SIG-M5 treated with dmso at 0.1 percent for 504 hours (cell line): ENCODE measurements around the gene C14orf119.

Source experiments
- DNase-seq: peaks from one replicate; lab custom pipeline; 2025; ENCODE audit not compliant: unreplicated experiment; lab: John Stamatoyannopoulos, UW

Gene C14orf119

DNA sequence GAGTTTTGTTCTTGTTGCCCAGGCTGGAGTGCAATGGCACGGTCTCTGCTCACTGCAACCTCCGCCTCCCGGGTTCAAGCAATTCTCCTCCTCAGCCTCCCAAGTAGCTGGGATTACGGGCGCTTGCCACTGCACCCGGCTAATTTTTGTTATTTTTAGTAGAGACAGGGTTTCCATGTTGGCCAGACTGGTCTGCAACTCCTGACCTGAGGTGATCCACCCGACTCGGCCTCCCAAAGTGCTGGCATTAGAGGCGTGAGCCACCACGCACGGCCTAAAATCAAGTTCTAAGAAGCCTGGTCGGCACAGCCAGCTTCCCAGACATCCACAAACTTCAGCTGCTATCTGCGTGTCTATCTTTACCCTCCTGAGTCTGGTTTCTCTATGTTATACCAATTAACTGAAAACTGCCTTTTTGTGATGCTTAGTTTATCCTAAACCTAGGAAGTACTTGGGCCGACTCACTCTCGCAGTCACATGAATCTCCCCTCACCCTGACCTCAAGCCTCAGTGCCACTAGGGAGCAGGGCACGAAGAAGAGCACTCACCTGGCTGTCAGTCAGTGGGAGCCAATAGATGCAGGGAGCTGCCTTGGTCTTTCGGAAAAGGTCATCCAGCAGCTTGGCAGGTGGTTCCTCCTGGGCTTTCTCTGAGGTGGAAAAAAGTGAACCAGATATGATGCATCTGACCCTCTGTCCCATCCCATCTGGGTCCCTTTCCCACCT lies 34.6 kb upstream of the C14orf119 start:
- no peak for DNase-seq

DNA sequence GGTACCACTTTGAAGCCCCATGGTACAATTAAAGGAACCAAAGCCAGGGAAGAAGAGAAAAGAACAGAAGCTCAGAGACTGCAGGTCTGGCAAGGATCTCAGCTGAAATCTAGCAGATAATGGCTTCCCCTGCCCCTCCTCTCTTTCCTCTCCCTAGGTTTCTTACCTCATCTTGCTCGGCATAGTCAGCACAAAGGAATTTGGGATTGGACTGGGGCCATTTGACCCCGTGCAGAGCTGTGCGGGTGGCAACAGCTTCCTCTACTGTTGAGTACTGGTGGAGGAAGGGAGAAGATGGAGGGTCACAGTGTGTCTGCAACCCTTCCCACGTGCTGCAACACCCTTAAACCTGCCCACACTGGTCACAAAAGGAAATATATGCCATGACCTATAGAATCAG lies 33.3 kb upstream of the C14orf119 start:
- DNase-seq: no peak

DNA sequence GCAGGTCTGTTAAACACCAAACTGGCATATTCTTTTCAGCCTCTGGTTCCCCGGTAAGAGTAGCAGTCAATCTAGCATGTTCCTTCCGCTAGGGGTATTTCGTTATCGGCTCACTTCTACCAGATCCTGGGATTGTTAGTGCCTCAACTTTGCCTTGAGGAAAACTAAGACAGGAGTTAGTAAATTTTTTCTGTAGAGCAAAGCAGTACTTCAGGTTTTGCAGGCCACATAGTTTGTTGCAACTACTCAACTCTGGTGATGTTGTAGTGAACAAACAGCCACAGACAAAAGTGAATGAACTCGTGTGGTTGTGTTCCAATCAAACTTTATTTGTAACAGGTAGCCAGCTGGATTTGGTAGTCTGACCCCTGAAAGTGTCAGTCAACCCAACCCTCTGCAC lies 31.7 kb upstream of the C14orf119 start:
- no peak for DNase-seq

DNA sequence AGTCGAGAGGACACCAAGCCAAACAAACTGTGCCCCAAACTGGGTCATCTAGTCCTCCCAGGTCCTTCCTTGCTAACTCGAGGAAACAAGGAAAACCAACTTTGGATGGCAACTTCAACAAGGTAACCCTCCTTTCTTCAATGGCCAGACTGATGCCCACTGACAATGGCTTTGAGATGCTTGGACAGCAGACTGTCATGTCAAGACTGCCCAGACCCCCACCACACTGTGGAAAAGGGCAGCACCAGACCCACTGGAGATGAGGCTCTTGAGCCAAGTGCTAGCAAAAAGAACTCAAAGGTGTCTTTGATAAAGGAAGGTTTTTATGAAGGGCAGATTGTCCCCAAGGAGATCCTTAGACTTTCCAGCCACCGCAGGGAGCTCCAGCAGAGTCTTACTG lies 28.9 kb upstream of the C14orf119 start:
- no peak for DNase-seq

DNA sequence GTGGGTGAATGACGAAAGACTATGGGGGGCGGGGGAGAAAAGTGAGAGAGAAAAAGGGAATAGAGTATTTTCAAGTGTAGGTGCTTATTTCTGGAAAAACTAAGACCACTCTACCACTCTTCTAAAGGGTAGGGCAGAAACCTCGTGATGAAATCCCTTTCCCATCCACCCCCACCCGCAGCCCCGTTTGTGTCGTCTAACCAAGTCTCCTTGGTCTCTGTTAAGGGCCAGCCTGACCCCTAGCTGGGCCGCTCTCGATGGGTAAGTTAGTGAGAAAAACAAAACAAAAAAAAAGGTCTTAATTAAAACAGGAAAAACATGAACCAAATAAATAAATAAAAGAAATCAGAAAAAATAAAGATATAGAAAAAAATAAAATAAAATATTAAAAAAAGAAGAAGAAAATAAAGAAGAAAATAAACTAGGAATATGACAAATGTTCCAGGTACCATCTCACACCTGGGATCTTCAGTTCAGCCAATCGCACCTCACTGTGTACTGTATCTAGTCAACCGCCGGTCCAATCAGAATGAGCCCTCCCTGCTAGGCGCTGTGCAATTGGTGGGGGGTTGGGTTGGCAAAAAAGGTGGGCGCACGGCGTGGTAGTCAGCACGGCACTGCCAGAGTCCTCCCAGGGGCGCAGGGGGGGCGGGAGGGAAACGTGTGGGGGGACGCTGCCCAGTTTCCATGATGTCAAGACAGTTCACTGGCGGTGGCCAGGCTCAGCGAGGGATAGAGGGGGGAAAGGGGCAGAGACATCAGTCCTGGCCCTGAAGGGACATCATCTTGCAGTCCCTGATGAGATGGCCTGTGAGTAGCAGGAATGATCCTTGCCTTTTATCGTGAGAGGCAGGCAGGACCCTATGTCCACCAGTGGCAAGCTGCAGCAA lies 28.2 kb upstream of the C14orf119 start:
- DNase-seq: no peak

DNA sequence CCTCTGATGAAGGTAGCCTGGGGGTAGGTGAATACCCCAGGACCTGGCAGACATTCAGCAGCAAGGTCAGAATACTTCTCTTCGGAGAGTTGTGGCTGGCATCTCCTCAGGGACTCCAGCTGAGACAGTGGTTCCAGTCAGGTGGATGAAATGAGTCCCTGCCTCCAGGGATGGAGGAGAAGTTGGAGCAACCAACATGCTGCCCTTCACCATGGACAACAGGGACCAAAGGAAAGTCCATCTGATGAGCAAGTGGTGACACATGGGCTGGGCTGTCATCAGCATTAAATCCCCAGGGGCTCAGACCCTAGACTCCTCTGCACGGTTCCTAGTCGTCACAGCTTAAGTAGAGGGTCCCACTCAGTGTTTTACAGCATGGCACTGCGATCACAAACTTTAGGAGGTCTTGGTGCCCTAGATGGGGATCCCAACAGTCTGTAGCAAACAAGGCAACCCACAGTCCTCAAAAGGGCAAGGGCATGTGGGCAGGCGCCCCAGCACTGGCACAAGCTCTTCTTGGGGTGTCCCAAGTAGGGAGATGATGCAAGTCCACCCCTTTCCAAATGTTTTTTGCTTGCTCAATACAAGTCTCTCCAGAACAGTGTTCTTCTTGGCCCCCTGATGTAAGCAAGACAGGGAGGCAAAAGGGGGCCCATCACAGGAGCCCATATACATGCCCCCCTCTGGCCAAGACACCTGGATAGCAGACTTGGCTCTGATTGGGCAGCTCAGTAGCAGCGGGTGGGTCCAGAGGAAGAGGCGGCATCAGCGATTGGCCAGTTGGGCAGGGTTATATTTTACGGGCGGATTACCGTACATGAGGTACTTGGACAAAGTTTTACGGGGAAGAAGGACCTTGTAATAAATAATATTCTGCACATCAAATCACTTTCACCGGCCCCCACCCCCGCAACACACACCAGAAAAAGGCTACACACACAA lies 27.2 kb upstream of the C14orf119 start:
- no peak for DNase-seq

DNA sequence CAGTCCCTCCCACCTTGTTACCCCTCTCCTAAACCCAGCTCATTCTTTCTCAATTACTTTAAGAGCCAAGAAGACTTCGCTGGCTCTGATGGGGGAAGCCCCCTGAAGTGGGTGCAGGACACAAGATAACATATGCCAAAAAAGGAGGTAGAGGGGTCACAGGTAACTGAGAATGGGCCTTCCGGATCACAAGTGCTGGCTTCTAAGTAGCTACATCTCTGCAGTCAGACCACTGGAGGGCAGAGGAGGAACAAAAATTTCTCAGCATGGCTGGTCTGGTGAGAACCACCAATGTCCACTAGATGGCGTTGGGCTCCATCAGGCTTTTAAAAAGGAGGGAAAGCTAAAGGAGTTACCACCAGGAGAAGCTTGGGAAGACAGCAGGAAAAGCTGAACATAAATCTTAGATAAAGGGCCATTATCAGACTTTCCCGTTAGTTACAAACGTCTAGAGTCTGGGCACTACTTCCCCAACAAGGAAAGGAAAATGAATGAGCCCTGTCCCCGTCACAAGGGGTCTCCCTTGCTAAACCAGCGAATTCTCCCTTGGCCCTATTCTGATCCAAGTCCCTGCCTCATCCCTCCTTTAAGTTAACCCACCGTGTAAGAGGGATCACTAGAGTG lies 26.4 kb upstream of the C14orf119 start:
- DNase-seq: no peak

DNA sequence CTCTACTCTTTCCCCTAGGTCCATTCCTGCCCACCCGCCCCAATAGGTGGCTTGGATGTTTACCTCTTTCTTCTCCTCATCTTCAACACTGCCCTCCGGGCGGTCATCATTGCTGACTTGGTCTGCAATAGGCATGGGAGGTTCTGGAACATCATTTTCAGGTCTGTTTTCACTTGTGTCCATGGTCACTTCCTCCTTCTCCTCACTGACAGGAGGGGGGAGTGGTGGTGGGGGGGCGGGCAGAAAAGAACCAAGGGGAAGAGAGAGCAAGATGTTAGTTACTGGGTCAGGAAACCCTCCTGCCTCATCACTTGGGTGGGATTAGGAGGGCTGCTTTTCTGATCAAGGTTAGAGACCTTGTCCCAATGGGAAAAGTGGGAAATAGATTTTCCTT lies 25.9 kb upstream of the C14orf119 start:
- no peak for DNase-seq

DNA sequence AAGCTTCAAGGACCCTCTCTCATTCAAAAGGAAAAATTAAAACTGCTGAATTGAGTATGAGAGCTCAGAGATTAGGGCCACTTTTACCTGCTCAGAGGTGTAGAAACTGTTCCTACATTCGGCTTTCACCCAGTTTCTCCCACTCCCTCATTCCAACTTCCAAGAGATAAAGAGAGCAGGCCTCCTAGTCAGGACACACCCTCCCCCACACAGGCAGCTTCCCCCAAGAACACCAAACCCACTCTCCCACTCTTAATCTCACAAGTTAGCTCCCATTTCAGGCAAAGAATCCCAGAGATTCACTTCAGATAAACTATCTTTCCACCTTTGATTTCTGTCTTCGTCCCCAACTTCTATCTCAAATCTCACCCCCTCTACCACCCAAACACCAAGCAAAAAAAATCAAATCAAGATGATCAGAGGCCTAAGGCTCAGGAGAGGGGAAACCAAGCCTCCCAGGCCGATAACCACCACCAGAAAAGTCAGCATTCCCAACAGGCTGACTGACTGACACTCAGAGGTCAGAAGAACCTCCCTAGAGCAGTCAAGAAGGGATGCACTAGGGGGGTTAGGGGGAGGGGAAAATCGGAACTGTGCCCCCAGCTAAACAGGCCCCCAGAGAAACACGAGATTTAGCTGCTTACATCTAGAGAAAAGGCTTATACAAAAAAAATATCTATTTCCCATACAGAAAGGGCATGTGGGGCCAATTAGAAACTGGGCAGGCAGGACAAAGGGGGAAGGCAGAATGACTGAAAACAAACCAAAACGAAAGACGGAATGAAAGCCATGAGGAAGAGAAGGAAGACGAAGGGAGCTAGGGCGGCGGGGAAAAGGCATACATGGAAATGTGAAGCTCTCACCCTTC lies 24.8 kb upstream of the C14orf119 start:
- no peak for DNase-seq

DNA sequence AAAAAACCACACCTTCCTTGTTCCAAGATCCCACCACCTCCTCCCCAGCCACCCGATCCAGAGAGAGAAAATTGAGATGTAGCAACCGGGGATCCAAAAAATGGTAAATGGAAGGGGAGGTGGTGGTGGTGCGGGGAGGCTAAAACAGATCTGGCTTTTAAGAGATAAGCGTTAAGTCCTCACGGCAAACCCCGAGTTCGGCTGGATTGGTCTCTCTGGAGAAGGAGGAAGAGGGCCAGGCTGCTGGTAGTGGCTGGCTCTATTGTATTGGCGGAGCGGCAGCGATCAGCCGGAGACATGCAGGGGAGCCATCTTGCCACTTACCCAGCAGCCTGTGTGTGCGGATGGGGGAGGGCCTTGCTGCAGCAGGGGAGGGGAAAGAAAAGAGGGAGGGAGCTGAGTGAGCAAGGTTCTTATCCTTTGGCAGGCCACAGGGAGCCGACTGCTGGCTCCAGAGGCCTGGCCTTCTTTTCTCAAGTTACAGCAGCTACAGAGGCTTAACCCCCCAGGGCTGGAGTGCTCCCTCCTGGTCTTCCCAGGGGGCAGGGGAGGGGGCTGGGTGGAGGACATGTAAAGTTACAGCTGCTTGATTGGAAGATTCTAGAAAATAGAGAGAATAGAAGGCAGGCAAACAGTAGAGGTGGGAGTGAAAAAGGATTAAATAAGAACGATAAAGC lies 23.9 kb upstream of the C14orf119 start:
- DNase-seq: no peak

DNA sequence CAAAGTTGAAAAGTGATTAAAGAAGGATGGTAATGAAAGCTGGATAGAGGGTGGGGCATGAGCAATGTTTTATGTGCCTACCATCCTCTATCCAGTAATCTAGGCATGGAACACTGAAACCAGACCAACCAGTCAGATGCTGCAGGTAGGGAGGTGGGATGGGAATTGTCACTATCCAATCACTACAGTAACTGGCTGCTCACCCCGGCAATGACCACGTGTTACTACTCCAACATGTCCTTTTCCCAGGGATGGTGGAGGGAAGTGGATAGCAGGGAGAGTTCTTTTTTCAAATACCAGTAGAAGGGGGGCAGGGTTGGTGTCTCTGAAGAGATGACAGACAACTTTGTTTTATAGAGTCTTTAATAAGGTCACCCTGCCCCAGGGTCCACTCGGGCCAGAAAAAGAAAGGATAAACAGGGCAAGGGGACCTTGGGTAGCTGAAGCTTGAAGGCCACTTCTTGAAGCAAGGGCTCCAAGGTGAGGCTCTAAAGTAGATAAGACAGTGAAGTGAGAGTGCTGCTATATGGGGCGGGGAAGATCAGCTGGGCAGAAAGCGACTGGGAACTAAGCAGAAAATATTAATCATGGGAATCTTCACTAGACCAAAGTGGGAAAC lies 23.3 kb upstream of the C14orf119 start:
- DNase-seq: no peak

DNA sequence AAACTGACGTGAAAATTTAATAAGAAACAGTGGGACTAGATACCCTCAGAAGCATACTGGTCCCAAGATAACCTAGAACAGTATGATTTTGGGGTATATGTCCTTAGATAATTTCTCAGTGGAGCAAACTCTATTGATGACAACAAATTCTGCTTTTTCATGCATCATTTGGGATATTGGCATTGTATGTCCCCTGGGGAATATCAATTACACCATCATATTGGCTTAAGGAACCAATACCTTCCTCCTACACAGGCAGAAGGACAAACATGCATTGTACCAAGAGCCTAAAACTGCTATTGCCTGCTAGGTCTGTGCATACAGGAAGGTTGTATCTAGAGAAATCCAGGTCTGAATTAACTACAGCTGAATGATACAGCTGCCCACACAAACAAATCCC lies 20.4 kb upstream of the C14orf119 start:
- no peak for DNase-seq

DNA sequence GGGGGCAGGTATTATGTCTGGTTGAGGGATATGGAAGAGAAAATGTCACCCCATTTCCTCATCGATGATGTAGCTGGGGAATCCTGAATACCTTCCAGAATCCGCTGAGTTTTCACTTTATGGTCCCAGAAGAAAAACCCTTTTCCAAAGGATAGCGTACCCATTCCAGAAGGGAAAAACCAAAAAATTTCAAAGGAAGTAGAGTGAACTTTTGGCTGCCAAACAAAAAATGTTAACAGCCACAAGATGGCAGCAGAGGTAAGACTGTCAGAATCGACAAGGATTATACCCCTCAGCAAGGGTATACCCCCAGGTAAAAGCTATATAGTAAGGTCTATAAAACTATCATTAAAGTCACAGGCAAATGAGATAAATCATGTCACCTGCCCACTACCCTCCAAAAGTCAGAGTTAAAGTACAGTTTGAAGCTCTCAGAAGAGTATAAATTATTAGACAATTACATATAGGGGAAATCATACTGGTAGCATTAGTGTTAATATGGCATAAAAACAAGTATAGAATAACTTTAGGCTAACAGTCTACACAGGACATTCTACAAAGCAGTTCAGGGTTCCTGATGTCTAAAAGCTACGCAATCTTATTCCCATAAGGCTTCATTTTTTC lies 18.4 kb upstream of the C14orf119 start:
- DNase-seq: no peak

DNA sequence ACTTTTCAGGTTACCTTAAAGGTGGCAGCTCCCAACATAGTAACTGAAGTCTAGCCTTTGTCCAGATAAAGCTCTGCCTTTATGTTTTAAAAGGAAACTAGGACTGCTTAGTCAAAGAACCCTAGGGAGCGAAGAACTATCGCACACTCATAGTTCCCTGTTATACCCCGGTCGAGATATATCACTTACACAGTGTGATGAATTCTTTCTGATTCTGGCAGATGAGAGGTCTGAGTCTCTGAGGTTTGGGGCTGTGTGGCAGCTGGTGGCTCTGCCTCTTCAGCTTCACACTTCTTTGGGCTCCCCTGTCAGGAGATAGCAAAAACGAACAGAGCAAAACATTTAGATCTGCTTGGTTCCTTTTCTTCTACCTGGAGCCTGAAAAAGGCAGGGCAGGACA lies 17.3 kb upstream of the C14orf119 start:
- DNase-seq: no peak

DNA sequence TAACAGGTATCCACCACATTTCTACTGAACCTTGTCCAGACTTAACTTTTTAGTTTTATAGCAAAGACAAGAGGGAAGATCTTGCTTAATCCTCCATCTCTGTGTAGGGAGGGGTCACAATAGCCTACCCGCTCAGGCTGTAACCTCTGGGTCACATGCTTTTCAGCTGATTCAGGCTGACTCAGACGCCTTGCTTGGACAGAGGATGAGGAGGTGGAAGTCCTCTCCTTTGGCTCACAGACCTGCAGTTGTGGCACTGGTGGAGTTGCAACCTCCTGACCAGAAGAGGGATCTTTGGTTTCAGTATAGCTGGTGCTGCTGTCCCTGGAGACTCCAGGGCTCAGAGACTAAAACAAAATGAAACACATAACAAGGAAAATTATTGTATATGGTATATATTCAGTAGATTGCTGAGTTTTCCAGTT lies 16.6 kb upstream of the C14orf119 start:
- DNase-seq: no peak

DNA sequence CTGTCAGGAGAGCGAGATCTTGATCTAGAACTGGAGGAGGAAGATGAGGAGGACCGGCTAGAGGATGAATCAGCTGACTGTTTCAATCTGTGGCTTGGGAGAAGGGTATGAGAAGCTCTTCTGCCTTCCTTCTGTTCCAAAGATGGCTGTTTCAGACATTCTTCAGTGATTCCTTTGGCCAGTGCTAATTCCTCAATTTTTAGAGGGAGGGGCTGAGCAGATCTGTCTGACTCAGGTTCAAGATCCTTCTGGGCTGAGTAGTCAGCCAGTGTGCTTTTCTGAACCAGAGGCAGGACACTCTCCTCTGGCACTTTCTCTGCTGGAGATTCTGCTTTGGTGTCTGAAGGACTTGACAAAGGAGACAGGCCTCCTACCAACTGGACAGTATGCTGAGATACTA lies 15.6 kb upstream of the C14orf119 start:
- DNase-seq: no peak

DNA sequence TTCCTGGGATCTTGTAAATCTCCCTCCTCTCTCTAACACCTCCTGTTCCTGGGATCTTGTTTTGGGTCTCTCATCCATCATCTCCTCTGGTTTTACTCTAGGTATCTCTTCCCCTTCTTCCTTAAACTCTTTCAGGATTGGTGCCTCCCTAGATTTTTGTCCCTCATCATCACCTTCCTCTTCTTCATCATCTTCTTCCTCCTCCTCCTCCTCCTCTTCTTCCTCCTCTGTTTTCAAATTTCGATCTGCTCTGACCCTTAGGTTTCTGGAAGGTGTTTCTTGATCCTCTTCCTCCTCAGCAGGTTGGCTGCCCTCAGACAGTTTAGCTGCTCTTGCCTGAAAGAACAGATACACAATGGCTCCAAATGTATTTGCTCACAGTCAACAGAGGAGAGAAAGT lies 14.8 kb upstream of the C14orf119 start:
- no peak for DNase-seq

DNA sequence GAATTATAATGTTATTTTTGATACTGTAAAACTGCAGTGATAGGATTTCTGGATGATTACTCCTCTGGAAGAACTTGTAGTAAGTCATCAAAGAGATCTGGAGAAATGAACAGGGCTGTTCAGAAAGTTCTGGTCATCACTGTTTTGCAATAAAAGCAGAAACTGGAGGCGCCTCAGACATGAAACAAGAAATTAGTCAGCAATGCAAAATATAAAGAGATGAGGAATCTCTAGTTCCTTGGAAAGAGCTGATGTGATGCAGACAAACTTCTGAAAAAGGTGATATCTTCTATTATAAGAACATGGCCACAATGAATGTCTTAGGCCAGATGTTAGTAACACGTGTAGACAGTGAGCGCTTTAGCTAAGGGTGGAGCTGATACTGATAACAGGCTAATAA lies 9.8 kb upstream of the C14orf119 start:
- no peak for DNase-seq

DNA sequence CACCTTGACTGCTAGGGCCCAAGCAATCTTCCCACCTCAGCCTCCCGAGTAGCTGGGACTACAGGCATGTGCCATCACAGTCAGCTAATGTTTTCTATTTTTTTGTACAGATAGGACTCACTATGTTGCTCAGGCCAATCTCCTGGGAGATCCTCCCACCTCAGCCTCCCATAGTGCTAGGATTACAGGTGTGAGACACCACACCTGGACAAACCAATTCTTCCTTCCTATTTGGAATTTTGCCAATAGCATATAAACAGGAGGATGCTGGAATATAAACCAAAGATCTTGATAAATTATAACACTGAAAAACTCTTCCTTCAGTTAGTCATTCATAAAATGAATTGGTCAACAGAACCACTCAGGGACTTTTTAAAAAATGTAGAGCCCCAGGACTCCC lies 8.7 kb upstream of the C14orf119 start:
- DNase-seq: no peak
